GM19372 (cell line): ENCODE data around the gene GNB3.

Experiments
- ATAC-seq: cut with Tn5 transposase; IDR thresholded peaks from one replicate; pipeline ENCODE4 v1.9.1; 2021; ENCODE audit warnings: mild to moderate bottlenecking, low read depth, moderate library complexity; ENCODE audit not compliant: unreplicated experiment

GNB3 gene

DNA sequence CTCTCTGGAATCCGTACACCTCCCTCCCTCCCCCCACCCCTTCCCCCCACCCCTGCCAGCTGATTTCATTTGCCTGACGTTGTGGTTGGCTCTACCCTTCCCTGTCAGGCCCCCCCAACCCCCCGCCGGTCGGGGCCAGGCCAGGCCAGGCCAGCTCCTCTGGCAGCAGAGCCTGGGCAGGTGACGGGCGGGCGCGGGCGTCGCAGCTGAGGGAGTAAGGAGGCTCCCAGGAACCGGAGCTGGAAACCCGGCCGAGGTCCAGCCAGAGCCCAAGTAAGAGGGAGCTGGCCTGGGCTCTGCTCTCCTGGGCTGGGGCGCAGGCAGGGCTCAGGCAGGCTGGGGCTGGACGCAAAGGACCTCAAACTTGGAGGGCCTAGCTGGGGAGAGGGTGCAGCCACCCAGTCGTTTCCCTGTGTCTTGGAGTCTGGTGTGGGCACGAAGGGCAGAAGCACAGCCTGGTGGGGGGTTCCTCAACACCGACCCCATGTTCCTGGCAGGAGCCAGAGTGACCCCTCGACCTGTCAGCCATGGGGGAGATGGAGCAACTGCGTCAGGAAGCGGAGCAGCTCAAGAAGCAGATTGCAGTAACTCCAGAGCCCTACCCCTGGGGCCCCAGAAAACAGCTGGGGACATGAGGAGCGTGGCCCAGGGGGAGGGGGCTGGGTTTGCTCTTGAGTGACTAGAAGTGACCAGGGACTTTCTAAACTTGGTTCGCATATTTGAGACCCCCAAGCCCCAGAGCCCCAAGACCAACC is at the start of gene GNB3:
TSS of gene GNB3 (plus strand) at position 165 of the 755 bp plus-strand sequence. CDS start at position 528, 363 bp downstream.
- no peak for ATAC-seq

DNA sequence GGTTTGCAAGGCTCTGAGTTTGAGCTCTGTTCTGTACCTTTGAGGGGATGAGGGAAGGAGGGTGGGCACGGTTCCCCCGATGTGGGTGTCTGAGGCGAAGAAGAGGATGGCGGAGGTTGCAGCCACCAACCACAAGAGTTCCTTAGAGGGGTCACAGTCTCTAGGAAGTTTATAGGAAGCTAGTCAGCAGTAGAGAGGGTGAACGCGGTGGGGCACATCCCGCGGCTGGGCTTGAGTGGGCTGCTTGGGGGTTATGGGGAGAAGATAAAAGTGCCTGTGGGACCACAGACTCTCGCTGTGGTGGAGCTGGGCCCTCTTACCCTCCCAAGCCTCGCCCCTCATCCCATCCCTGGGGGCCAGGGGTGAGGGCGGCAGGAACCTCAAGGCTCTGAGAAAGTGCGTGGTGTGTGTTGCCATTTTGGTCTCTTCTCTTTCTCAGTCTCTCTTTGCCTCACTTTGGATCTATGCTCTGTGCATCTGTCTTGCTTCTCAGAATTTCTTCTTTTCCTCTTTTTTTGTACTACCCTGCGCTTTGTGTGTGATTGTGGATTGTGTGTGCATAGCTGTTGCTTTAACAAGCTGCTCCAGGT is 48.7 kb upstream of the GNB3 start:
- ATAC-seq: no peak

DNA sequence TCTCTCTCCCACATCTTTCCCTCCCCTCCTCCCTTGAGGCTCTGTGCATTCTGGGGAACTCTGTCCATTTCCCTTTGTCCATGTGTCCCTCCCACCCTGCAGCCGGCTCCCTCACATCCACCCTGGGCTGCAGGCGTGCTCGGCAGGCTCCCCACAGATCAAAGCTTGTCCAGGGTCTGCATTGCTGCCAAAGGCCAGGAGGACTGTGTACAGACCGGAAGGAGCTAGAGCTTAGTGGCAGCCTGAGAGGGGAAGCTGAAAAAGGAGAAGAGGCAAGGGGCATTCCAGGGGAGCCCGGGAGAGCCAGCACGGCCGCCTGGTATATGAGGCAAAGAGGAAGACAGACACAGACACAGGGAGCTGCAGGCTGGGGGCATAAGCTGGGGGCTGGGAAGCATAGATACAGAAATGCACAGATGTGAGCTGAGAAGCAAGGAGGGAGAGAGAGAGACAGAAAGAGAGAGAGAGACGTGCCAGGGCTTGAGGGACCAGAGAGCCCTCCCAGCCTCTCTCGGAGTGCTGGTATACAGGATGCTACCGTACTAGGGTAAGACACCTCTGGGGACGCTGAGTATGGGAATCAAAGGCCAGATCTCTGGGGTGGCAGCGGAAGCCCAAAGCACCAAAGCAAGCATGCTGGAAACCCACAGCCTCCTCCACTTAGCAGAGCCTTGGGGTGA is 48.1 kb upstream of the GNB3 start:
- no peak for ATAC-seq

DNA sequence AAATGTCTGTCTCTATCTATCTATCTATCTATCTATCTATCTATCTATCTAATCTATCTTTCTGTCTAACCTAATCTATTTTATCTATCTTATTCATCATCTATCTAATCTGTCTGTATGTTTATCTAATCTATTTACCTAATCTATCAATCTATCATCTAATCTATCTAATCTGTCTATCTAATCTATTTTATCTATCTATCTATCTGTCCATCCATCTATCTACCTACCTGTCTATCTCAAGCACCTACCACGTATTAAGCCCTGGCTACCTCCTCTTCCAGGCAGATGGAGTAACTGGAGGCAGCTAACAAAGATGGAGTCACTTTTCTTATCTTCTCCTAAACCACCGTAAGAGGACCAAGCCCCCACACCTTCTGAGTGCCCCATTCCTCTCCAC is 45.6 kb upstream of the GNB3 start:
- ATAC-seq: no peak

DNA sequence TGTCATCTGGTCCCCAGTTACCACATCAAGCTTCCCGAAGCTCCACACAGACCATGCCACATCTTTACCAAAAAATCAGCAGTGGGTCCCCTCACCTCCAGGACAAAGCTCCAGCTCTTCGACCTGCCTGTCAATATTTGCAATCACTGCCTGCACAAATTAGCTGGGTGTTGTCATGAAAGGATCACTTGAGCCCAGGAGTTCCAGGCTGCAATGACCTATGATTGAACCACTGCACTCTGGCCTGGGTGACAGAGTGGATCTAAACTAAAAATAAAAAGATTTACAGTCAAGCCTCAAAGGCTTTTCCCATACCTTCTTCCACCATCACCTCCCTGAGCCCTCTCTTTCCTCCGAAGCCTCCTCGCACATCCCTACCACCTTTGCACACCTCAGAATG is 44.1 kb upstream of the GNB3 start:
- ATAC-seq: no peak

DNA sequence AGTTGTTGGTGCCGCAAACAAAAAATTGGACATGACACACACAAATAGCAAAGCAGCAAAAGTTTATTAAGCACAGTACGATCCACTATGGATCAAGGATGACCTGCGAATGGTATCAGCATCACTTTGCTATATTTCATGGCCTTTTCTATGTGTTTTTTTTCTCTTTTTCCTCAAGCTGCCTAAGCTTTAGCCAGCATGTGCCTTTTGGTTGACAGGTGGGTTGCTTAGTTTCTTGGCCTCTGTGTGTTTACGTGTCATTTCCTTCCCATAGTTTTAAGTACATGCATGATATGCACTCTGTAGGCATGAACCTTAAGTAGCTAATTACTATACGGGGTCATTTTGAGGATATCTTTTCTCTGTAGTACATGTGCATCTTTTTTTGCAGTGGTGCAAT is 41.6 kb upstream of the GNB3 start:
- no peak for ATAC-seq

DNA sequence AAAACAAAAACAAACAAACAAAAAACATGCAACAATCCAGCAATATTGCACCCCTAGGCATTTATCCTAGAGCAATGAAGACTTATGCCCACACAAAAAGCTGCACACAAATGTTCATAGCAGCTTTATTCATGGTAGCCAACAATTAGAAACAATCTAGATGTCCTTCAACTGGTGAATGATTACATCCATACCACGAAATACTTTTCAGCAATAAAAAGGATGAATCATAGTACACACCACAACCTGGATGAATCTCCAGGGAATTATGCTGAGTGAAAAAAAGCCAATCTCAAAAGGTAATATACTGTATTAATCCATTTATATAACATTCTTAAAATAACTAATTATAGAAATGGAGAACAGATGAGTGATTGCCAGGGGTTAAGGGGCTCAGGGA is 33.6 kb upstream of the GNB3 start:
- ATAC-seq: no peak

DNA sequence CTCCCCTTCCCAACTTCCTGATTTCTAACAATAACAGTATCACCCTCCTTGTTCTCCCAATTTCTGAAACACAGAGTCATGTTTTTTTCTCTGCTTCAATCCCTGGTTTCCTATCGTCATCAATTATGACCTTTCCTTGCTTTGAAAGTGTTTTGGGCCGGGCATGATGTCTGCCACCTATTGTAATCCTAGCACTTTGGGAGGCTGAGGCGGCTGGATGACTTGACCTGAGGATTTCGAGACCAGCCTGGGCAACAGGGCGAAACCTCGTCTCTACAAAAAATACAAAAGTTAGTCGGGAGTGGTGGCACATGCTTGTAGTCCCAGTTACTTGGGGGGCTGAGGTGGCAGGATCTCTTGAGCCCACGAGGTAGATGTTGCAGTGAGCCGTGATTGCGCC is 31.7 kb upstream of the GNB3 start:
- no peak for ATAC-seq

DNA sequence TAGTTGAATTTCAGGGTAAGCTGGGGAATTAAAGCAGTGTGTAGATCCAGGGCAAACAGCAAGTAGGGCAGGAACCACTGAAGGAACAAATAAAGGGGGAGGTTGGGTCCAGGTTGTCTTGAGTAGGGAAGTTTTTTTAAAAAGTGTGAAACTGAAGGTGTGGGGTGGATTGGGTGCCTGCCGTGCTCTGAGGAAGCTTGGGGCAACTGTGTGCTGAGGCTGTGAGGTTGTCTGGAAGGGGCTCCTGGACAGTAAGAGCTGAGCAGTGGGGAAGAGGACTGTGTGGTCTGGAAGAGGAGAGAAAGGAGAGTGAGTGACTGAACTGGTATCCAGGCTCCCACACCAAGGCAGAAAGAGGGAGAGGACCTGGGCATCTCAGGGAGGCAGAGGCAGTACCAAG is 30.0 kb upstream of the GNB3 start:
- ATAC-seq: no peak

DNA sequence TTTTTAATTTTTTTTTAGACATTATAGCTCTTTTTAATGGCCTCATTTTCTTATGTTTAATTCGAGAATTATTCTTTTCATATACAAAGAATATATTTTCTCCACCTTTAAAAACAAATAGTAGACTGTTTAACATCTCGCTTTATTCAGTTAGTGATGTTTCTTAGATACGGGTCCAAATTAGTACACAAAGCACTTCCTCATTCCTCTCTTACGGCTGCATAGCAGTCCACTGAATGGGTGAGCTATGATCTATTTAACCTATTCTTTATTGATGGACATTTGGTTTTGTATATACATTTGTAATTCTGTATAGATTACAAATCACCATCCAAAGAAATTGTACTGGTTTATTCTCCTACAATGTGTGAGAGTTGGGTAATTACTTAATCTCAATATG is 27.4 kb upstream of the GNB3 start:
- no peak for ATAC-seq

DNA sequence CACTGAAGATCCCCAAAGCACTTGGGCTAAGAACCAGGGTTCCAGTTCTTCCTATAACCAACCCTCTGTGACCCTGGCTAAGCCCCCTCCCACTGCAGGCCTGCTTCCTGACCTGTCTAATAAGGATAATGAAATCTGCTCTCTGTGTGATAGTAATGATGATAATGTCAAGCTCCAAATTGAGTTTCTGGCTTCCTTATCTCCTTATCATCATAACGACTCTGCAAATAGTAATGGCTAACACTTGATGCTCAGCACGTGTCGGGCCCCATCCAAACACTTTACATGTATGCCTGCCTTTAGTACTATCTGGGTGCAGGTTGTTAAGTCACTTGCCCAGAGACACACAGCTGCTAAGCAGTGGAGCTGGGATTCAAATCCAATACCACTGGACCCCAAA is 24.1 kb upstream of the GNB3 start:
- ATAC-seq: no peak

DNA sequence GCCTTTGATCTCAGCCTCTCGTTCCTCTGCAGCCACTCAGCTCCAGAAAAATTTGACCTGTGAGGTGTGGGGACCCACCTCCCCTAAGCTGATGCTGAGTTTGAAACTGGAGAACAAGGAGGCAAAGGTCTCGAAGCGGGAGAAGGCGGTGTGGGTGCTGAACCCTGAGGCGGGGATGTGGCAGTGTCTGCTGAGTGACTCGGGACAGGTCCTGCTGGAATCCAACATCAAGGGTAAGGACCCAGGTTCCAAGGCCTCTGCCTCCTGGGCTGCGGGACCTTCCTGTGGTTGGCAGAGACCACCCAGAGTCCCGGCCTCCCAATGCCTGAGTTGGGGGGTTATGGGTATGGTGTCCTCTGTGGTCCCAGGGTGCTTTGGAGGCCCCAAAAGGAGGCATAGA is 23.6 kb upstream of the GNB3 start:
- no peak for ATAC-seq

DNA sequence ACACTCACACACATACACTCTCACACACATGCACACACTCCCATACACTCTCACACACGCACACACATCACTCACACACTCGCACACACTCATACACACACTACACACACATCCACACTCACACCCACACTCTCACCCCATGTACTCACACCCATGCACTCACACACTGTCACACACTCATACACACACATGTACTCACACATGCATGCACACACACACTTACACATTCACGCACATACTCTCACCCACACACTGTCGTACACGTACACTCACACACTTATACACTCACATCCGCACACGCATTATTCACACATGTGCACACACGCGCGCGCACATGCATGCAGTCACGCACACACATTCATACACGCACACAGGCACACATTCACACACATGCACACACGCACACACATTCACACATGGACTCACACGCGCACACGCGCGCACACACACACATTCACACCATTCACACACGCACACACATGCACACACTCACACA is 23.0 kb upstream of the GNB3 start:
- no peak for ATAC-seq

DNA sequence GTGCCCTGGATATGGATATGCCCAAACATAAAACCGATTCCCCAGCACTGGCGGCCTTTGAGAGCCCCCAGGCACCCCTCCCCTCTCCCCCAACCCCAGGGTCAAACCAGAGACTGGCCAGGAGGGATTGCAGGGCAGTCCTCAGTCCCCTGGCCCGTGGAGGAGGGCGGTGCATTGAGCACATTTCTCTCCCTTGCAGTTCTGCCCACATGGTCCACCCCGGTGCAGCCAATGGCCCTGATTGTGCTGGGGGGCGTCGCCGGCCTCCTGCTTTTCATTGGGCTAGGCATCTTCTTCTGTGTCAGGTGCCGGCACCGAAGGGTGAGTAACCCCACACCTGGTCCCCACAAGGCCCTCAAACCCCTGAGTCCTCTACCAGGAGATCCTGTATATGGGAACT is 22.5 kb upstream of the GNB3 start:
- ATAC-seq: no peak

DNA sequence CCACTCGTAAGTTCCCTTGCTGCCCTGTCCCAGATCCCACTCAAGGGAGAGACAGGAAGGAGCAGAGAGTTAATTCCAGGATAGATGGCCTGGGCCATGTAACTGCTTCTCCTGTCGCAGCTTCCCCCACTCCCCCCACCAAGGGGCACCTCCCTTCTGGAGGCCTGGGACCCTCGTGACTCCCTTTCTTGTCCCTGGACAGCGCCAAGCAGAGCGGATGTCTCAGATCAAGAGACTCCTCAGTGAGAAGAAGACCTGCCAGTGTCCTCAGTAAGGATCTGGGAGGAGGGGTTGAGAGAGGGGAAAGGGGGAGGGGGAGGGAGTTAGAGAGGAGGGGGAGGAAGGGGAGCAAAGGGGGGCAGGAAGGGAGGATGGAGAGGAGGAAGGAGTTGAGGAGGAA is 22.1 kb upstream of the GNB3 start:
- no peak for ATAC-seq

DNA sequence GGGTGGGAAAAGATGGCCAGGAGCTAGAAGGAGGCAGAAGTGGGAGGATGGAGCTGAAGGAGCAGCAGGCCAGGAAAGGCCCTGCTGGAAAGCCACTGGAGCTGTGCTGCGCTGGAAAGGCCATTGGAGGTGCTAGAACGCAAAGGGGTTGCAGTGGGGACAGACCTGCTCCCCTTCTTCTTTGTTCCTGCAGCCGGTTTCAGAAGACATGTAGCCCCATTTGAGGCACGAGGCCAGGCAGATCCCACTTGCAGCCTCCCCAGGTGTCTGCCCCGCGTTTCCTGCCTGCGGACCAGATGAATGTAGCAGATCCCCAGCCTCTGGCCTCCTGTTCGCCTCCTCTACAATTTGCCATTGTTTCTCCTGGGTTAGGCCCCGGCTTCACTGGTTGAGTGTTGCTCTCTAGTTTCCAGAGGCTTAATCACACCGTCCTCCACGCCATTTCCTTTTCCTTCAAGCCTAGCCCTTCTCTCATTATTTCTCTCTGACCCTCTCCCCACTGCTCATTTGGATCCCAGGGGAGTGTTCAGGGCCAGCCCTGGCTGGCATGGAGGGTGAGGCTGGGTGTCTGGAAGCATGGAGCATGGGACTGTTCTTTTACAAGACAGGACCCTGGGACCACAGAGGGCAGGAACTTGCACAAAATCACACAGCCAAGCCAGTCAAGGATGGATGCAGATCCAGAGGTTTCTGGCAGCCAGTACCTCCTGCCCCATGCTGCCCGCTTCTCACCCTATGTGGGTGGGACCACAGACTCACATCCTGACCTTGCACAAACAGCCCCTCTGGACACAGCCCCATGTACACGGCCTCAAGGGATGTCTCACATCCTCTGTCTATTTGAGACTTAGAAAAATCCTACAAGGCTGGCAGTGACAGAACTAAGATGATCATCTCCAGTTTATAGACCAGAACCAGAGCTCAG is 21.4 kb upstream of the GNB3 start:
- ATAC-seq: no peak

DNA sequence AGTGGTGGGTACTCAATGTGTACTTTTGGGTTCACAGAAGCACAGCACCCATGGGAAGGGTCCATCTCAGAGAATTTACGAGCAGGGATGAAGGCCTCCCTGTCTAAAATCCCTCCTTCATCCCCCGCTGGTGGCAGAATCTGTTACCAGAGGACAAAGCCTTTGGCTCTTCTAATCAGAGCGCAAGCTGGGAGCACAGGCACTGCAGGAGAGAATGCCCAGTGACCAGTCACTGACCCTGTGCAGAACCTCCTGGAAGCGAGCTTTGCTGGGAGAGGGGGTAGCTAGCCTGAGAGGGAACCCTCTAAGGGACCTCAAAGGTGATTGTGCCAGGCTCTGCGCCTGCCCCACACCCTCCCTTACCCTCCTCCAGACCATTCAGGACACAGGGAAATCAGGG is 20.6 kb upstream of the GNB3 start:
- ATAC-seq: no peak

DNA sequence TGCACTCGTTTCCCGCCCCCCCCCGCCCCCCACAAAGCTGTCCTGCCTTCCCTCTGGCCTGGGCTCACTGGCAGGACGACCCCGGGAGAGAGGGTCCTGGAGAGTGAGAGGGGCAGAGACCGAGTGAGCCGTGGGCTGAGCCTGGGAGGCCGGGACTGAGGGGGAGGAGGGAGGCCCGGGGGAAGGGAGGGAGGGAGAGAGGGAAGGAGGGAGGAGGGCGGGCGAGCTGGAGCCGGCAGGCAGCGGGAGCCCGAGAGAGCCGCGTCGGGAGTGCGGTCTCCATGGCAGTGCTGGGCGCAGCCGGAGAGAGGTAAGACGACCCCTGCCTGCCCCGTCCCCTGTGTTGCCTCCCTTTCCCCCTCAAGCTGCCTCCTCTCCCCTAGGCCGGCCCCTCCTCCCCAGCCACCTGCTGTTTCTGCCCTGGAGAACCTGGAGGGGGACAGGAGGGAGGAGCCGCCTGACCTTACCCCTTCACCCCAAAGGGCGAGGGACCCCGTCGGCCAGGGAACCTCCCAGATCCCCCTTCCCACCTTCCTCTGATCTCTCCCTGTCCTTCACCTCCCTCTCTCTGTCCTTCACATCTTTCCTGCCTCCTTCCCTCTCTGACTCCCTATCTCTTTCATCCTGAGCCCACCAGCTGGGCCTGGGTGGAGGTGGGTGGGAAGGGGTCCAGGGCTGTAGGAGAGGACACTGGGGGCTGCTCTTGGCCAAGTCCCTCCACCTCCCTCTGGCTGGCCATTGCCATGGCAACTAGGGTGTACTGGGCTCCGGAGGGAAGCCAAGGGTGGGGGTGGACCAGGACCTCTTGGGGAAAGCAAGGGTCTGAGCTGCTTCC is 18.9 kb upstream of the GNB3 start, which contains the start of gene GPR162:
TSS of gene GPR162 (plus strand) at position 231 of the 835 bp plus-strand sequence. CDS start 2,078 bp downstream, outside the sequence.
- no peak for ATAC-seq

DNA sequence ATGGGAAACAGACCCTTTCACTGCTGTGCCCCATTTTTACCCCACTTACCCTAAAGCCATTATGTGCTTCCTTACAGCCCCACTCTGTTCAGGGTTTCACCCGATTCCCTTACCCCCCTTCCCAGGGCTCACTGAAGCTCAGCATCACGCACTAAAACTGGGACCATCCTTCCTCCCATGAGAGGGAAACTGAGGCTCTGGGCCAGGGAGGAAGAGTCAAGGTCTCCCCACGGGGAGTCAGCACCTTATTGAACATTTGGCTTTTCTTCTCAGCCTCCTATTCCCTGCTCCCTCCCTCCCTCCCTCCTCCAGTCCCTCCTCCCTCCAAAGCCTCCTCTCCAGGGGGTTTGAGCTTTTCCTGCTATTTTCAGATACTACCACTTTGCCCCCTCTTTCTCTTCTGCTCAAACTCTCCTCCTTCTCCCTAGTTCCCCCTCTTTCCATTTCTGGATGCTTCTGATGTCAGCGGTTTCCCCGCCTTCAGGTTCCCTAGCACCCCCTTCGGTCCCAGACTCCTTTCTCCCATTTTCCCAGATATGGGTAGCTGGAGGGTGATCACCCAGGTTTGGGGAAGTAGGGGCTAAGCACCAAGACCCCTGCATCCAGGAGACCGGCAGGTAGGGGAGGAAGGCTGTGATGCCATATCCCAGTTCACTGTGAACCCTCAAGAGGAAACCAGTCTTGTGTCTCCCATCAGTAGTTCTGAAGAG is 18.1 kb upstream of the GNB3 start:
- no peak for ATAC-seq
